ENCODE measurements around the gene ARL8B. TPM values are rescaled to one million over a fixed set of nuclear protein-coding genes. Genes with fewer than 3 reads are reported as not detected.

Gene ARL8B
- total and polyA plus RNA-seq, 4 donors = 20.2 to 36.2 (median 24.2) TPM

- H3K36me3 ChIP-seq (ENCODE audit: control insufficient read depth in 4 of 4, insufficient read depth in 3 of 4, low read depth in 1 of 4, low read length in 3 of 4) = no peaks in the 10 kb centered on the region
- H3K9me3 ChIP-seq (ENCODE audit: control insufficient read depth in 4 of 4, low read length in 3 of 4) = no peaks in the 10 kb centered on the region
- no peak for DNase-seq (ENCODE audit: low spot score)
- no peaks in the 10 kb centered on the region for H3K27me3 ChIP-seq (ENCODE audit: control insufficient read depth in 4 of 4, insufficient read depth in 4 of 4, low read length in 3 of 4)
- WGBS = 95% methylated on average over 6 of the region's 6 CpGs
- TF ChIP-seq SP1 (IDR thresholded peaks at IDR 0.05) = no peak
- peaks cover 0 to 5% (median 0%) of the 10 kb centered on the region in 4 donors for H3K4me1 ChIP-seq (ENCODE audit: control insufficient read depth in 4 of 4, insufficient read depth in 4 of 4, low read length in 3 of 4)
- H3K4me3 ChIP-seq (ENCODE audit: low read depth in 1 of 3, low read length in 3 of 3) = no peak overlapping the region
- no peak overlapping the region for H3K9ac ChIP-seq (ENCODE audit: low read depth in 1 of 2, low read length in 2 of 2)
- H3K27ac ChIP-seq (ENCODE audit: low read depth in 1 of 2, low read length in 2 of 2) = no peak overlapping the region
Measured at GRCh38 chr3:5151586-5151985, 29.5 kb downstream of the ARL8B start.

- Histone ChIP-seq H3K36me3 (ENCODE audit: control insufficient read depth in 4 of 4, insufficient read depth in 3 of 4, low read depth in 1 of 4, low read length in 3 of 4) (no peaks in the 10 kb centered on the region), H3K4me3 (ENCODE audit: low read depth in 1 of 3, low read length in 3 of 3) (no peak overlapping the region), H3K9me3 (ENCODE audit: control insufficient read depth in 4 of 4, low read length in 3 of 4) (no peaks in the 10 kb centered on the region), H3K4me1 (ENCODE audit: control insufficient read depth in 4 of 4, insufficient read depth in 4 of 4, low read length in 3 of 4) (peaks cover 0 to 5% (median 0%) of the 10 kb centered on the region in 4 donors), H3K27ac (ENCODE audit: low read depth in 1 of 2, low read length in 2 of 2) (no peak overlapping the region), H3K27me3 (ENCODE audit: control insufficient read depth in 4 of 4, insufficient read depth in 4 of 4, low read length in 3 of 4) (no peaks in the 10 kb centered on the region), H3K9ac (ENCODE audit: low read depth in 1 of 2, low read length in 2 of 2) (no peak overlapping the region)
- no peak for DNase-seq (ENCODE audit: low spot score)
- 93% methylated on average over 4 of the region's 4 CpGs for WGBS
- TF ChIP-seq RXRA (IDR thresholded peaks at IDR 0.05) (no peak), EGR1 (IDR thresholded peaks at IDR 0.05; ENCODE audit: low read depth in 2 of 2) (no peak), FOXA1 (IDR thresholded peaks at IDR 0.05) (no peak), JUND (IDR thresholded peaks at IDR 0.05) (no peak), TAF1 (conservative IDR thresholded peaks at IDR 0.05) (no peak)
- TF ChIP-seq, protein P1, sequence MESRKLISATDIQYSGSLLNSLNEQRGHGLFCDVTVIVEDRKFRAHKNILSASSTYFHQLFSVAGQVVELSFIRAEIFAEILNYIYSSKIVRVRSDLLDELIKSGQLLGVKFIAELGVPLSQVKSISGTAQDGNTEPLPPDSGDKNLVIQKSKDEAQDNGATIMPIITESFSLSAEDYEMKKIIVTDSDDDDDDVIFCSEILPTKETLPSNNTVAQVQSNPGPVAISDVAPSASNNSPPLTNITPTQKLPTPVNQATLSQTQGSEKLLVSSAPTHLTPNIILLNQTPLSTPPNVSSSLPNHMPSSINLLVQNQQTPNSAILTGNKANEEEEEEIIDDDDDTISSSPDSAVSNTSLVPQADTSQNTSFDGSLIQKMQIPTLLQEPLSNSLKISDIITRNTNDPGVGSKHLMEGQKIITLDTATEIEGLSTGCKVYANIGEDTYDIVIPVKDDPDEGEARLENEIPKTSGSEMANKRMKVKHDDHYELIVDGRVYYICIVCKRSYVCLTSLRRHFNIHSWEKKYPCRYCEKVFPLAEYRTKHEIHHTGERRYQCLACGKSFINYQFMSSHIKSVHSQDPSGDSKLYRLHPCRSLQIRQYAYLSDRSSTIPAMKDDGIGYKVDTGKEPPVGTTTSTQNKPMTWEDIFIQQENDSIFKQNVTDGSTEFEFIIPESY (IDR thresholded peaks at IDR 0.05) = no peak
- TF ChIP-seq, protein P2, sequence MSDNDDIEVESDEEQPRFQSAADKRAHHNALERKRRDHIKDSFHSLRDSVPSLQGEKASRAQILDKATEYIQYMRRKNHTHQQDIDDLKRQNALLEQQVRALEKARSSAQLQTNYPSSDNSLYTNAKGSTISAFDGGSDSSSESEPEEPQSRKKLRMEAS (IDR thresholded peaks at IDR 0.05) = no peak
Measured at GRCh38 chr3:5153074-5153473, 31.0 kb downstream of the ARL8B start.

GRCh38 chr3:5155241-5155640 is 33.1 kb downstream of the ARL8B start:
- H3K4me1 ChIP-seq (ENCODE audit: control insufficient read depth in 4 of 4, insufficient read depth in 4 of 4, low read length in 3 of 4) = no peaks in the 10 kb centered on the region

More at GRCh38 chr3:5155241-5155640, 33.1 kb downstream of the ARL8B start:
- no peaks in the 10 kb centered on the region for H3K27me3 ChIP-seq (ENCODE audit: control insufficient read depth in 4 of 4, insufficient read depth in 4 of 4, low read length in 3 of 4)
- DNase-seq (ENCODE audit: low spot score) = no peak
- TF ChIP-seq RXRA (IDR thresholded peaks at IDR 0.05) = no peak
- no peak for TF ChIP-seq GABPA (IDR thresholded peaks at IDR 0.05 in 1 of 2, conservative IDR thresholded peaks at IDR 0.05 in 1 of 2)
- TF ChIP-seq NR2F2 (IDR thresholded peaks at IDR 0.05) = no peak
- TF ChIP-seq HNF4A (conservative IDR thresholded peaks at IDR 0.05) = no peak
- no peak for TF ChIP-seq EGR1 (IDR thresholded peaks at IDR 0.05; ENCODE audit: low read depth in 2 of 2)
- TF ChIP-seq, protein P3, sequence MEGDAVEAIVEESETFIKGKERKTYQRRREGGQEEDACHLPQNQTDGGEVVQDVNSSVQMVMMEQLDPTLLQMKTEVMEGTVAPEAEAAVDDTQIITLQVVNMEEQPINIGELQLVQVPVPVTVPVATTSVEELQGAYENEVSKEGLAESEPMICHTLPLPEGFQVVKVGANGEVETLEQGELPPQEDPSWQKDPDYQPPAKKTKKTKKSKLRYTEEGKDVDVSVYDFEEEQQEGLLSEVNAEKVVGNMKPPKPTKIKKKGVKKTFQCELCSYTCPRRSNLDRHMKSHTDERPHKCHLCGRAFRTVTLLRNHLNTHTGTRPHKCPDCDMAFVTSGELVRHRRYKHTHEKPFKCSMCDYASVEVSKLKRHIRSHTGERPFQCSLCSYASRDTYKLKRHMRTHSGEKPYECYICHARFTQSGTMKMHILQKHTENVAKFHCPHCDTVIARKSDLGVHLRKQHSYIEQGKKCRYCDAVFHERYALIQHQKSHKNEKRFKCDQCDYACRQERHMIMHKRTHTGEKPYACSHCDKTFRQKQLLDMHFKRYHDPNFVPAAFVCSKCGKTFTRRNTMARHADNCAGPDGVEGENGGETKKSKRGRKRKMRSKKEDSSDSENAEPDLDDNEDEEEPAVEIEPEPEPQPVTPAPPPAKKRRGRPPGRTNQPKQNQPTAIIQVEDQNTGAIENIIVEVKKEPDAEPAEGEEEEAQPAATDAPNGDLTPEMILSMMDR (IDR thresholded peaks at IDR 0.05; ENCODE audit: low read depth, low read length, missing input control) = no peak
- TF ChIP-seq RAD21 (IDR thresholded peaks at IDR 0.05) = no peak
- TF ChIP-seq, protein P4, sequence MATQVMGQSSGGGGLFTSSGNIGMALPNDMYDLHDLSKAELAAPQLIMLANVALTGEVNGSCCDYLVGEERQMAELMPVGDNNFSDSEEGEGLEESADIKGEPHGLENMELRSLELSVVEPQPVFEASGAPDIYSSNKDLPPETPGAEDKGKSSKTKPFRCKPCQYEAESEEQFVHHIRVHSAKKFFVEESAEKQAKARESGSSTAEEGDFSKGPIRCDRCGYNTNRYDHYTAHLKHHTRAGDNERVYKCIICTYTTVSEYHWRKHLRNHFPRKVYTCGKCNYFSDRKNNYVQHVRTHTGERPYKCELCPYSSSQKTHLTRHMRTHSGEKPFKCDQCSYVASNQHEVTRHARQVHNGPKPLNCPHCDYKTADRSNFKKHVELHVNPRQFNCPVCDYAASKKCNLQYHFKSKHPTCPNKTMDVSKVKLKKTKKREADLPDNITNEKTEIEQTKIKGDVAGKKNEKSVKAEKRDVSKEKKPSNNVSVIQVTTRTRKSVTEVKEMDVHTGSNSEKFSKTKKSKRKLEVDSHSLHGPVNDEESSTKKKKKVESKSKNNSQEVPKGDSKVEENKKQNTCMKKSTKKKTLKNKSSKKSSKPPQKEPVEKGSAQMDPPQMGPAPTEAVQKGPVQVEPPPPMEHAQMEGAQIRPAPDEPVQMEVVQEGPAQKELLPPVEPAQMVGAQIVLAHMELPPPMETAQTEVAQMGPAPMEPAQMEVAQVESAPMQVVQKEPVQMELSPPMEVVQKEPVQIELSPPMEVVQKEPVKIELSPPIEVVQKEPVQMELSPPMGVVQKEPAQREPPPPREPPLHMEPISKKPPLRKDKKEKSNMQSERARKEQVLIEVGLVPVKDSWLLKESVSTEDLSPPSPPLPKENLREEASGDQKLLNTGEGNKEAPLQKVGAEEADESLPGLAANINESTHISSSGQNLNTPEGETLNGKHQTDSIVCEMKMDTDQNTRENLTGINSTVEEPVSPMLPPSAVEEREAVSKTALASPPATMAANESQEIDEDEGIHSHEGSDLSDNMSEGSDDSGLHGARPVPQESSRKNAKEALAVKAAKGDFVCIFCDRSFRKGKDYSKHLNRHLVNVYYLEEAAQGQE (IDR thresholded peaks at IDR 0.05) = no peak
- no peak for TF ChIP-seq SP1 (IDR thresholded peaks at IDR 0.05)
- TF ChIP-seq, protein P5, sequence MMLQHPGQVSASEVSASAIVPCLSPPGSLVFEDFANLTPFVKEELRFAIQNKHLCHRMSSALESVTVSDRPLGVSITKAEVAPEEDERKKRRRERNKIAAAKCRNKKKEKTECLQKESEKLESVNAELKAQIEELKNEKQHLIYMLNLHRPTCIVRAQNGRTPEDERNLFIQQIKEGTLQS (IDR thresholded peaks at IDR 0.05) = no peak
- no peak for TF ChIP-seq FOXA1 (IDR thresholded peaks at IDR 0.05)
- TF ChIP-seq, protein P1 (IDR thresholded peaks at IDR 0.05) = no peak
- no peak for TF ChIP-seq TAF1 (conservative IDR thresholded peaks at IDR 0.05)
- TF ChIP-seq JUND (IDR thresholded peaks at IDR 0.05) = no peak
- H3K4me3 ChIP-seq (ENCODE audit: low read depth in 1 of 3, low read length in 3 of 3) = no peak overlapping the region
- no peaks in the 10 kb centered on the region for H3K9me3 ChIP-seq (ENCODE audit: control insufficient read depth in 4 of 4, low read length in 3 of 4)
- H3K27ac ChIP-seq (ENCODE audit: low read depth in 1 of 2, low read length in 2 of 2) = no peak overlapping the region
- H3K36me3 ChIP-seq (ENCODE audit: control insufficient read depth in 4 of 4, insufficient read depth in 3 of 4, low read depth in 1 of 4, low read length in 3 of 4) = no peaks in the 10 kb centered on the region
- no peak overlapping the region for H3K9ac ChIP-seq (ENCODE audit: low read depth in 1 of 2, low read length in 2 of 2)

Measured in liver (tissue), 9 donors.